Activated naive CD4-positive, alpha-beta T cell treated with anti-CD3 and anti-CD28 coated beads, Interleukin-2, amount 50 U/mL, for 16 hours (primary cell): ENCODE measurements around the gene OR1M1.
"Not testable (repeated sequence)": the region's sequence is repeated elsewhere in the genome, so short reads cannot be mapped to it uniquely, and the experiment has no call there.

Experiments used
- DNase-seq: peaks from one replicate; pipeline ENCODE4 v3.0.0-alpha.2; 2020

Gene OR1M1

DNA sequence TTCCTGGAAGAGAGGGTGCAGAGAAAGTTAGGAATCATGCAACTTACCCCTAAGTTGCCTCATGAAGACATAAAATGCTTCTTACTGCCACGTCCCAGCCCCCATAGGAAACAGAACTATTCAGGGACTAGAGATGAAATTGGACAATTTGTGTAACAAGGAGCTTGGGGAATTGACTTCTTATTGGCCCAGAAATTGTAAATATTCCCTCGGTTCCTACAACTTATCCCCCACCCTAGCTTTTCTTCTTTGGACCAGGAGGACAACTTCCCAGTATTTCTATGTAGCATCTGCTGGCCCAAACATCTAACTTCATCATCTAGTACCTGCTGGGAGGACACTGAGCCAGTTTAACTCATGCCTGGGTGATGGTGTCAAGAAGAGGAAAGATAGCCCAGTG is at the start of gene OR1M1:
TSS of gene OR1M1 (plus strand) at position 301 of the 400 bp plus-strand sequence. CDS start 6,184 bp downstream, outside the sequence.
- no peak for DNase-seq

DNA sequence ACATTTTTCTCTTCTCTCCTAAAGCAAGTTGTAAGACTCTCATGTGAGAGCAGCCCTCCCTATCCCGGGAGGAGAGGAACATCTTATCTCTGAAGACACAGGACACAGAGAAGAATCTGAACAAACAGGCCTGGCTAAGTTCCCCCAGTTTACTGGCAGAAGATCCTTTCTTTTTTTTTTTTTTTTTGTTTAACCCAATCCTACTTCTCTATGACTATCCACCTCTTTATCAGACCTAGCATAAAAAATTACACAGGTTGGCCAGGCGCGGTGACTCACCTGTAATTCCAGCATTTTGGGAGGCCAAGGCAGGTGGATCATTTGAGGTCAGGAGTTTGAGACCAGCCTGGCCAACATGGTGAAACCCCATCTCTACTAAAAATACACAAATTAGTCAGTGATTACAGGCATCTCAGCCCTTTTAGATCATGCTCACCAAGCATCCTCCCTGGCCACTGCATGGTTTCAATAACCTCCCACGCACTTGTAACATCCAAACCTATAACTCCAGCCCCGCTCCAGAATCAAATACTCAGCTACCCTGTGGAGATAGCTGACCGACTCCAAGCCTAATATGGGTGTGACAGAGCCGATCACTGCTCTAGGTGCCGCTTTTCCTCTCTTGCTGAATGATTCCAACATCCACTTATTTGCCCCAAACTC is 49.3 kb upstream of the OR1M1 start:
- DNase-seq: no peak

DNA sequence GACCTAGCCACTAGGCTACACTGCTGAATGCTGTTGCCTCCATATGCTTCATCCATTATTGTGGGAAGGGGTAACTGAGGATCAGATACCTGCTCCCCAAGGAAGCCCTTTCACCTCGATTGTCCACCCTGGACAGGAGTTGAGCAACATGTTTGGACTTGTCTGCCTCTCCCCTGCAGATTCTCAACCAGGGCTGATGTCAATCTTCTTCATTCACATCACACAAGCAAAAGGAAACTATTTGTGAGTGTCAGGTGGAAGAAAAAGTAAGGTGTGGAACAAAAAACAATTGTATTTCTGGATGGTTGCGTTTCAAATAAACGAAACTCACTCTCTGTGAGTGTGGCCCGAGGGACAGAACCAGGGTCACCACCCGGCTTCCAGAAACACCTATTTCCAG is 47.1 kb upstream of the OR1M1 start:
- no peak for DNase-seq

- DNase-seq: no peak
Observed at GRCh38 chr19:9040131-9040530, 46.7 kb upstream of the OR1M1 start.

GRCh38 chr19:9041023-9041422 is 45.8 kb upstream of the OR1M1 start:
- no peak for DNase-seq

- DNase-seq: no peak
Observed at GRCh38 chr19:9043524-9043923, 43.3 kb upstream of the OR1M1 start.

DNA sequence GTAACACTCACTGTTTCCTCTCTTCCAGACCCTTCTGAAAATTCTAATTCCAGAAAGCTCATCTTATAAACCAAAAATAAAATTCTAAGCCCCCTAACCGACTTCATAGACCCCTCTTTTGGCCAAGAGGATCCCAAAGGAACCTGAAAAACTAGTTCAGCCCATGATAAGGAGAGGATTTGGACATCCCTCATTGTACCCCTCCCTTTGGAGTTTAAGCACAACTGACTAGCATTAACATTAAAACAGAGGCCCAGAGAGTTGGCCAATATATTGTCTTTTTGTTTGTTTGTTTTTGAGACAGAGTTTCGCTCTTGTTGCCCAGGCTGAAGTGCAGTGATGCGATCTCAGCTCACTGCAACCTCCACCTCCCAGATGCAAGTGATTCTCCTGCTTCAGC is 42.4 kb upstream of the OR1M1 start:
- no peak for DNase-seq

DNA sequence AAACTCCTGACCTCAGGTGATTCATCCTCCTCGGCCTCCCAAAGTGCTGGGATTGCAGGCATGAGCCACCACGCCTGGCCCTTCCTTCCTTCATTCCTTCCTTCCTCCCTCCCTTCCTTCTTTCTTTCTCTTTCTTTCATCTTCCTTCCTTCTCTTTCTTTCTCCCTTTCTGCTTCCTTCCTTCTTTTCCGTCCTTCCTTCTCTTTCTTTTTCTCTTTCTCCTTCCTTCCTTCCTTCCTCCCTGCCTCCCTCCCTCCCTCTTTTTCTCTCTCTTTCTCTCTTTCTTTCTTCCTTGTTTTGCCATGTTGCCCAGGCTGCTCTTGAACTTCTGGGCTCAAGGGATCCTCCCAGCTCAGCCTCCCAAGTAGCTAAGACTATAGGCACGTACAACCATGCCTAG is 40.2 kb upstream of the OR1M1 start:
- DNase-seq: no peak

GRCh38 chr19:9052894-9053293 is 34.0 kb upstream of the OR1M1 start:
- DNase-seq: no peak

DNA sequence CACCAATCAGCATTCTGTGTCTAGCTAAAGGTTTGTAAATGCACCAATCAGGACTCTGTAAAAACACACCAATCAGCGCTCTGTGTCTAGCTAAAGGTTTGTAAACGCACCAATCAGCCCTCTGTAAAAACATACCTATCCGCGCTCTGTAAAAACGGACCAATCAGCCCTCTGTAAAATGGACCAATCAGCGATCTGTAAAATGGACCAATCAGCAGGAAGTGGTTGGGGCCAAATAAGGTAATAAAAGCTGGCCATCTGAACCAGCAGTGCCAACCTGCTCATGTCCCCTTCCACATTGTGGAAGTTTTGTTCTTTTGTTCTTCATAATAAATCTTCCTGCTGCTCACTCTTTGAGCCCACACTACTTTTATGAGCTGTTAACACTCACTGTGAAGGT is 33.2 kb upstream of the OR1M1 start:
- DNase-seq: not testable (repeated sequence)

DNA sequence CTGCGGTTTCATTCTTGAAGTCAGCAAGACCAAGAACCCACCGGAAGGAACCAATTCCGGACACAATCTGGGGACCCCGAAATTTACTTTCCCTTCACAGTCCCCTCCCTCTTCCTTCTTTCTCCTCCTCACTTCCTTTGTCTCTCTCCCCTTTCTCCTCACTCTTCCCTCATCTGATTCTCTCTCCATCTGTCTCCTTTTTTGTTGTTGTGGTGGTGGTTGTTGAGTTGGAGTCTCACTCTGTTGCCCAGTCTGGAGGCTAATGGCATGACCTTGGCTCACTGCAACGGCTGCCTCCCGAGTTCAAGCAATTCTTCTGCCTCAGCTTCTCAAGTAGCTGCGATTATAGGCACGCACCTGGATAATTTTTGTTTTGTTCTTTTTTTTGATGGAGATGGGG is 32.7 kb upstream of the OR1M1 start:
- DNase-seq: no peak

DNA sequence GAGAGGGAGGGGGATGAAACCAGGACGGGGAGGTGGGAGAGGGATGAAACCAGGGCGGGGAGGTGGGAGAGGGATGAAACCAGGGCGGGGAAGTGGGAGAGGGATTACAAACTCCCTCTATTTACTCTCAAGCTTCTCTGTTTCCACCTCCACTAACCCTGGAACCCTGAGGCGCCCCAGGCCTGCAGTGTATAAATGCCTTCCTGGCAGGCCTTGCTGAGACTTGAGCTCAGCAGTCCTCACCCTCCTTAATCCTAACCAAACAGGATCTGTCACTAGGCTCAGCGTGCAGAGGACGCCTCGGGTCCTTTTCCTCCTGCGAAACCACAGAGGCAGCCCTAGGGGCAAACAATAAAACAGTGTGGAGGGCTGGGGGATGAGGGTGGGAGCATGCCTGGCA is 32.1 kb upstream of the OR1M1 start:
- DNase-seq: no peak

DNA sequence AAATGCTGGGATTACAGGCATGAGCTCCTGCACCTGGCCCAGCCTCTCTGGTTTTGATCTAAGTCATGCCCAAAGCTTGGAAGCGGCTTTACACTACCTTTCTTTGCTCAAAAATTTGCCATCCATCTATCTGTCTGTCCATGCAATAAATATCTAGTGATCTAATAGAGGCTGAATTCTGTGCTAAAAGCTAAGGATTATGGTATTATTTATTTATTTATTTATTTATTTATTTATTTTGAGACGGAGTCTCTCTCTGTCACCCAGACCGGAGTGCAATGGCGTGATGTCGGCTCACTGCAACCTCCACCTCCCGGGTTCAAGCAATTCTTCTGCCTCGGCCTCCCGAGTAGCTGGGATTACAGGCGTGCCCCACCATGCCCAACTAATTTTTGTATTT is 30.7 kb upstream of the OR1M1 start:
- not testable (repeated sequence) for DNase-seq

DNA sequence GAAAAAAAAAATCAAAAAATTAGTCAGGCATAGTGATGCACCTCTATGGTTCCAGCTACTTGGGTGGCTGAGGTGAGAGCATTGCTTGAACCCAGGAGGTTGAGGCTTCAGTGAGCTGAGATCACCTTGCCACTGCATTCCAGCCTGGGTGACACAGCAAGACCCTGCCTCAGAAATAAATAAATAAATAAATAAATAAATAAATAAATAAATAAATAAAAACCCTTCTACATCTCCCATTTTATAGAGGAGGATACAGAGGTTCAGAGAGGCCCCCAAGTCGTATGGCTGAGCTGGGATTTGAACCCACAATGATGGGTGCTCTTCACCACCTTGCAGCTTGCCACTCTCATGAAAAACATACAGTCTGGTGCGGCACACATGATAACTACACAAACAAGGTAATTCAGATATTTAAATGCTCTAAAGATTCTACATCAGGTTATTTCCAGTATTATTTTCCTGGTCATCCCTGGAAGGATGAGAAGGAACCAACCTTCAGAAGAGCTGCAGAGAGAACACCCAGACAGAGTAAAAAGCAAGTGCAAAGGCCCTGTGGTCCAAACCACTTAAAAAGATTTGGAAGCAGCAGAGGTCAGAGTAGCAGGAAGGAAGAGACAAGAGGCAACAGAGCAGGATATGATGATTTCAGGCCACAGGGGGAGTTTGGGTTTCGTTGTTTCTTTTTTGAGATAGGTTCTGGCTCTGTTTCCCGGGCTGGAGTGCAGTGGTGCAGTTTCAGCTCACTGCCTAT is 29.2 kb upstream of the OR1M1 start:
- DNase-seq: no peak

DNA sequence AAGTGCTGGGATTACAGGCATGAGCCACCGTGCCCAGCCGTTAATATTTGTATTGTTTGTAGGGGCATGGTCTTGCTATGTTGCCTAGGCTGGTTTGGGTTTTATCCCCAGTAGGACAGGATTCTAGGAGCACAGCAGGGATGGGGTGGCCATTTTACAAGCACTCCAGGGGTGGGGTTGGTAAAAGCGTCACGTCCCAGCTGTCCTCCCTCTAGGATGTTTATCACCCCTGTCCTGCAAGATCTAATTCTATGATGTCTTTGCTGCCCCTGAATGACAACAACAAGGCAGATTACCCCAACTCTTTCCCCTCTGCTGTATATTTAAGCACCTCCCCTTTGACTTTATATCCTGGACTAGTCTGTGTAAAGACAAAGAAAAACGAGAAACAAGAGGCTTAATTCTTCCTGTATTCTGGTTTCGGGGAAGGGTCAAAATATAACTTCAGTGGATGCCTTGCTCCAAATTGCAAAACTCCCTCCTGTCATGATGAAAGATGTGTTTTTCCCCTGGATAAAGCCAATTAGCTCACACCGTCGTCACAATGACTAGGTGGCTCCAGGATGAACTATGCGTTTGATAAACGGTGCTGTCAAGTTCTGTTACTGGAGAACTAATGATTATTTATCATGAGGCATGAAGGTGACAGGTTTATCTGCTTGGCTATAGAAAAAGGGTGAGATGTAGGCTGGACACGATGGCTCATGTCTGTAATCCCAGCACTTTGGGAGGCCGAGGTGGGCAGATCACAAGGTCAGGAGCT is 27.8 kb upstream of the OR1M1 start:
- DNase-seq: no peak

GRCh38 chr19:9060564-9061340 is 26.1 kb upstream of the OR1M1 start:
- no peak for DNase-seq

DNA sequence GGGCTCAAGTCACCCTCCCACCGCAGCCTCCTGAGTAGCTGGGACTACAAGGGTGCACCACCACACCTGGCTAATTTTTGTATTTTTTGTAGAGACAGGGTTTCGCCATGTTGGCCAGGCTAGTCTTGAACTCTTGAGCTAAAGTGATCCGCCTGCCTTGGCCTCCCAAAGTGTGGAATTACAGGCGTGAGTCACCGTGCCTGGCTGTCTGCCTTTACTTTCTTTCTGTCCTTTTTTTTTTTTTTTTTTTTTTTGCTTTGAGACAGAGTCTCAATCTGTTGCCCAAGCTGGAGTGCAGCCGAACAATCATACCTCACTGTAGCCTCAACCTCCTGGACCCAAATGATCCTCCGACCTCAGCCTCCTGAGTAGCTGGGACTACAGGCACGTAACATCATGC is 25.0 kb upstream of the OR1M1 start:
- no peak for DNase-seq

GRCh38 chr19:9065457-9066014 is 21.3 kb upstream of the OR1M1 start:
- DNase-seq: no peak

- no peak for DNase-seq
Observed at GRCh38 chr19:9070066-9070465, 16.8 kb upstream of the OR1M1 start.

DNA sequence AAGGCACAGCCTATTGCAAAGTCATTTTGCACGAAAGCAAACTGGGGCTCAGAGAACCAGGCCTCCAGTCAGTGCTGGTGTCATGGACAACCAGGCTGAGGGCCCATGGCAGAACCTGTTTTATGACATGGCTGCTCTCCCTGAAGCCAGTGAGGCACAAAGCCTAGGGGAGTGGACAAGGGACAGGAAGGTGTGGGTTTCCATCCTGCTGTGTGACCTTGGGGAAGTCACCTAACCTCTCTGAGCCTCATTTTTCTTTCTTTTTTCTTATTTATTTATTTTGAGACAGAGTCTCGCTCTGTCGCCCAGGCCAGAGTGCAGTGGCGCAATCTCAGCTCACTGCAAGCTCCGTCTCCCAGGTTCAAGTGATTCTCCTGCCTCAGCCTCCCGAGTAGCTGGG is 15.1 kb upstream of the OR1M1 start:
- DNase-seq: not testable (repeated sequence)

DNA sequence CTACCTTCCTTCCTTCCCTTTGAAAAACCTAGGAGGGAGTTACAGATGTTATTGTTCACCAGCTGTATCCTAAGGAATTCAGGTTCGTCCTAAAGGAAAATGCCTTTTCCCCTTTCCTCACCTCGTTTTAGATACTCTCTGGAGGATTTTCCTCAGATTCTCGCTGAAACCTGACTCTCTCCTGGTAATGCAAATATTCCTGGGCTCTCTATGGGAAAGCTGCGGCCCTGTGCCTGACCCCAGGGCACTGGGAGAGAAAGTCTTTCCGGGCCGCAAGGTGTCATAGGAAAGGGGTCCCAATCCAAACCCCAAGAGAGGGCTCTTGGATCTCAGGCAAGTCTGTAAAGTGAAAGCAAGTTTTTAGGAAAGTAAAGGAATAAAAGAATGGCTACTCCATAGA is 13.1 kb upstream of the OR1M1 start:
- DNase-seq: no peak

GRCh38 chr19:9075064-9075949 is 11.6 kb upstream of the OR1M1 start:
- DNase-seq: no peak
